Stomach (tissue), 4 donors: Measurements from ENCODE around the gene EVC.

Experiments used
- EP300 ChIP-seq: sonication (generic); formaldehyde crosslinking; IDR thresholded peaks from one replicate; pipeline ENCODE4 v1.6.1; 2017; ENCODE audit warnings: antibody characterized with exemption
- POLR2A ChIP-seq, 4 donors: fragments of 450-650 bp; IDR thresholded peaks; one replicate each; pipeline ENCODE4 v1.6.1; 2016; ENCODE audit warnings: antibody characterized with exemption in 4 of 4, control low read depth in 2 of 4, mild to moderate bottlenecking in 1 of 4, moderate library complexity in 1 of 4
- TF ChIP-seq, protein P1 (sequence below), 7 experiments: fragments of 450-650 bp in 4 of 7; fragments of 200-600 bp in 3 of 7; sonication (generic) in 3 of 7; IDR thresholded peaks; one replicate each; pipeline ENCODE4 v1.5.1; 2016 to 2019; ENCODE audit warnings: antibody characterized with exemption in 7 of 7, control low read depth in 2 of 7, mild to moderate bottlenecking in 1 of 7

DNA sequence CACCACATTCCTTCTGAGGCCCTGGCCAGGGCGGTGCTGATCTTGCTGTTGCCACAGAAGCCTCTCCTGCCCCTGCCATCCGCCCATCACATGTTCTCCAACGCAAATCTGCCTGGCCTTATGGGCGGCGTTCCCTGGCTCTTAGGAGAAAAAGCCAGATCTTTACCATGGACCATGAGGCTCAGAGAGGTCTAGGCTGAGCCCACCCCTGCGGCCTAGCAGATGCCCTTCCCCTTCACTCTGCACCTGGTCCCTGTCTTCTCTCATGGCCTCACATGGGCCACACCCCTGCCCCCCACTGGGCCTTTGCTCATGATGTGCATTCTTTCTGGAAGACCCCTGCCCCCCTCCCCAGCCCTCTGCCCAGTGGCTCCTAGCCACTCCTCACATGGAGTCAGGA lies 103.4 kb downstream of the EVC start:
- TF ChIP-seq EP300 (no peak), POLR2A (IDR thresholded peaks at IDR 0.05) (no peak)
- TF ChIP-seq, protein P1, sequence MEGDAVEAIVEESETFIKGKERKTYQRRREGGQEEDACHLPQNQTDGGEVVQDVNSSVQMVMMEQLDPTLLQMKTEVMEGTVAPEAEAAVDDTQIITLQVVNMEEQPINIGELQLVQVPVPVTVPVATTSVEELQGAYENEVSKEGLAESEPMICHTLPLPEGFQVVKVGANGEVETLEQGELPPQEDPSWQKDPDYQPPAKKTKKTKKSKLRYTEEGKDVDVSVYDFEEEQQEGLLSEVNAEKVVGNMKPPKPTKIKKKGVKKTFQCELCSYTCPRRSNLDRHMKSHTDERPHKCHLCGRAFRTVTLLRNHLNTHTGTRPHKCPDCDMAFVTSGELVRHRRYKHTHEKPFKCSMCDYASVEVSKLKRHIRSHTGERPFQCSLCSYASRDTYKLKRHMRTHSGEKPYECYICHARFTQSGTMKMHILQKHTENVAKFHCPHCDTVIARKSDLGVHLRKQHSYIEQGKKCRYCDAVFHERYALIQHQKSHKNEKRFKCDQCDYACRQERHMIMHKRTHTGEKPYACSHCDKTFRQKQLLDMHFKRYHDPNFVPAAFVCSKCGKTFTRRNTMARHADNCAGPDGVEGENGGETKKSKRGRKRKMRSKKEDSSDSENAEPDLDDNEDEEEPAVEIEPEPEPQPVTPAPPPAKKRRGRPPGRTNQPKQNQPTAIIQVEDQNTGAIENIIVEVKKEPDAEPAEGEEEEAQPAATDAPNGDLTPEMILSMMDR (IDR thresholded peaks at IDR 0.05) = no peak
